Stimulated activated CD4-positive, alpha-beta T cell treated with anti-CD3 and anti-CD28 coated beads, Interleukin-2, amount 100 ng/mL, for 4 hours (primary cell): ENCODE measurements around the gene SLC26A2.

ENCODE experiments used
- DNase-seq: peaks from one replicate; pipeline ENCODE4 v3.0.0-alpha.2; 2020; ENCODE audit warnings: low read depth

Gene SLC26A2

DNA sequence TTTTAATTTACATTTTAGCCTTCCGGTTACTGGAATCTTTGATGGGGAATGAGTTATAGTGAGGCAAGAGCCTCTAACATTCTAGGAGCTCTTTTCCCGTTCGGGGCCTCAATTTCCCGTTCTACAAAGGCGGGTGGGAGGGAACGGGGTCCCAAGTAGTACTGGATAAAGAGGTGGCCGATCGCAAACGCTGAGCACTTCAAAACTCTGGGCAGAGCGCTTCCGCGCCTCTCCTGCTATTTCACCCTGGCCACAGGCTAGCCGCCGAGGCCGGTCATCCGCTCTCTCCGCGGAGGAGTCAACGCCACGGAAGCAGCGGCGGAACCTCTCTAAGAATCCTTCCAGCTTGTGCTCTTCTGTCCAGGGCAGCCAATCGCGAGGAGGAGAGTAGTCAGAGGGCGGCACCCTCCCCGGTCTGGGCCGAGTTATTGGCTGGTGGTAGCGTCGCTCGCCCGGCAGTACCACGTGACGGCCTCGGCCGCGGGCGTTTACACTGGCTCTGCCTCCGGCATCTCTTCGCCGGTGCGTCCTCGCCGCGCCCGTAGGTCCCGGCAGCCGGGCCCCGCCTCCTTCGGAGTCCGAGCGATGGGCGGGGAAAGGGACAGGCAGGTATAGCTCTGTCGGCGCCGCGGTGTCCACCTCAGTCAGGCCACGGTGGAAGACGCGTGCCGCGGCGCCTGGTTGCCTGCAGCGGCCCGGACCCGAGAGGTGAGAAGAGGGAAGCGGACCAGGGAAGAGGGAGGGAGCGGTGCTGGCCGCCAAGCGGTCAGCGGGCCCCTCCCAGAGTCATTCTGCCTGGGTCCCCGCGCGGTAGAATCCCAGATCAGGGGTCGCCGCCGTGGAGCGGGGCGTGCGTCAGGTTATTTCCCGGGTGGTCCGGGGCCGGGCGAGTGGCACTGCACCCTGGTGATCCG is at the start of gene SLC26A2:
TSS of gene SLC26A2 (plus strand) at position 487 of the 914 bp plus-strand sequence. CDS start 16,895 bp downstream, outside the sequence.
- DNase-seq: peak; percentile 92

DNA sequence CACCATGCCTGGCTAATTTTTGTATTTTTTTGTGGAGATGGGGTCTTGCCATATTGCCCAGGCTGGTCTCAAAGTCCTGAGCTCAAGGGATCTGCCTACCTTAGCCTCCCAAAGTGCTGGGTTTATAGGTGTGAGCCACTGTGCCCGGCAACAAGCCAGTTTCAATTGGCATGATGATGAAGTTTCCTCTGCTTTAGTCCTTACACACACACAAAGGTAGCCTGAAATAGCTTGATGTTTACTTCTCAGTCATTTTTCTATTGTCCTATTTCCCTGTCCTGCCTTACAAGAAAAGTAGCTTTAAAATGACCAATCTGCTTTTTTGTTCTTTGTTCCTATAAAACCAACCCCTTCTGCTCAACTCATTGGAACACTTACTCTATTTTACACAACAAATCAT is 49.5 kb upstream of the SLC26A2 start:
- DNase-seq: no peak

- DNase-seq: no peak
These were observed 48.2 kb upstream of the SLC26A2 start for GRCh38 chr5:149912226-149912871.

GRCh38 chr5:149913436-149914419 is 46.8 kb upstream of the SLC26A2 start:
- no peak for DNase-seq

- DNase-seq: no peak
These were observed 44.9 kb upstream of the SLC26A2 start for GRCh38 chr5:149915392-149916260.

- DNase-seq: no peak
These were observed 44.1 kb upstream of the SLC26A2 start for GRCh38 chr5:149916334-149917072.

DNA sequence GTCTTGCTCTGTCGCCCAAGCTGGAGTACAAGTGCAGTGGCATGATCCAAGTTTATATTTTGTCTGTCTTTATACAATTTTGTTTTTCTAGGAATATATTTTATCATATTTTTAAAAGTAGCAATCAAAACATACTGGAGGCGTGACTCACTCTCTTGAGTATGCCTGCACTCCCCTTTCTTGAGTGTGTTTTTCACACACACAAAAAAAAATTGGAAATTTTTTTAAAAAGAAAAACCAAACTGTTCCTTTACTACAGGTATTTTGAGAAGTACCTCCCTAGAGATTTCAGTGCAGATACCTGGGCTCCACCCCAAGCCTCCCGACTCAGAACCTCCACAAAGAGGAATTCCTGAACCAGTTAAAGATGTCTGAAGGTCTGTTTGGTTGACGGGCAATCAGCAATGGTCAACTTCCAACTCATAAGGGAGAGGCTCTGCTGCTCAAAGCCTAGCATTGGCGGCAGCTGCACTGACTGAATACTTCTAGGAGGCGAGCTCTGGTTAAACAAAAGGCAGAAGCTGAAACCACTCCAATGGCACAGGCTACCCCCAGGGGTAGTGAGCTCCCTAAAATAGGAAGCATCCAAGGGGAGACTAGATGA is 43.4 kb upstream of the SLC26A2 start:
- DNase-seq: no peak

DNA sequence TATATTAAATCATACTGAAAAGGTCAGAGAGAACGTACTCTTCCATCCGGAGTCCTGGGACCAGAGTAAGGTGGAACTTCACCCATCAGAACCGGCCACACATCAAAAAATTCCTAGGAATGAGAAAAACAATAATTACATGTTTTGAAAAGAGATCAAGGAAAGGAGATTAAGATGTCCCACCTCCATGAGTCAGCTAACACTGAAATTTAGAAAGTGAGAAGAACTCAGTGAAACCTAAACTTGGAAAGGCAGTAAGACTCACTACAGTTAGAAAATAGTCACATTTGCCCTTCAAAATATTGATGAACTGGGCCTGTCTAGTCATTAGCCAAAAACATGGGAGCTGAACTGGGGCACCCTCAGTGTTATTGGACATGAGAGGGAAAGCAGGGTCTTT is 39.0 kb upstream of the SLC26A2 start:
- no peak for DNase-seq

GRCh38 chr5:149922950-149923349 is 37.6 kb upstream of the SLC26A2 start:
- DNase-seq: no peak

- DNase-seq: no peak
These were observed 36.1 kb upstream of the SLC26A2 start for GRCh38 chr5:149924486-149924885.

DNA sequence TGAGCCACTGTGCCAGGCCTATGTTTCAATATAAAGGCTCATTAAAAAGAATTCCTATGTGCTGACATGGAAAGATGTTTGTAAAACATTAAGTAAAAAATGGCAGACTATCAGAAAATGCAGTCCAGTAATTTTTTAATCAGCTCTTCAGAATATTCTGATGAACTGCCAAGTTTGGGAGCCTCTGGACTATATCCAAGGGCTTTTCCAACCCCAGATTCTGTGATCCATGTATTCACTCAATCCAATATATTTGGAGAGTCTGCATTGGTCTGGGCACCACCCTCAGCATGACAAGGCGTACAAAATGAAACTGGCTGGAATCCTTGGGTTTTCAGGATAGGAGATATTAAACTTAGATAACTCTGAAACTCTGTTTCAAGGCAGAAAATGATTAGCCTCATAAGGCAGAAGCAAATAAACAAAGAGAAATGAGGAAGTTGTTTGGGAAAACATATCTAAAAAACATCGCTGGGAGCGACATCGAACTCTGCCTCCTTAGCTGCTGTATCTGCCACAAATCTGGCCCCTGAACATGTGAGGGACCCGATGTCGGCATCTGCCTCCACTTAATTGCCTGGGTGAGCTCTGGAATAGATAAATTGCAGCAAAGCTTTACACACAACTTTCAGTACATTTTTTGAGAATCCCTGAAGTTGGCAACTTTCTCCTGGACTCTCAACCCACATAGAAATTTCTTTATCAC is 30.4 kb upstream of the SLC26A2 start:
- no peak for DNase-seq

DNA sequence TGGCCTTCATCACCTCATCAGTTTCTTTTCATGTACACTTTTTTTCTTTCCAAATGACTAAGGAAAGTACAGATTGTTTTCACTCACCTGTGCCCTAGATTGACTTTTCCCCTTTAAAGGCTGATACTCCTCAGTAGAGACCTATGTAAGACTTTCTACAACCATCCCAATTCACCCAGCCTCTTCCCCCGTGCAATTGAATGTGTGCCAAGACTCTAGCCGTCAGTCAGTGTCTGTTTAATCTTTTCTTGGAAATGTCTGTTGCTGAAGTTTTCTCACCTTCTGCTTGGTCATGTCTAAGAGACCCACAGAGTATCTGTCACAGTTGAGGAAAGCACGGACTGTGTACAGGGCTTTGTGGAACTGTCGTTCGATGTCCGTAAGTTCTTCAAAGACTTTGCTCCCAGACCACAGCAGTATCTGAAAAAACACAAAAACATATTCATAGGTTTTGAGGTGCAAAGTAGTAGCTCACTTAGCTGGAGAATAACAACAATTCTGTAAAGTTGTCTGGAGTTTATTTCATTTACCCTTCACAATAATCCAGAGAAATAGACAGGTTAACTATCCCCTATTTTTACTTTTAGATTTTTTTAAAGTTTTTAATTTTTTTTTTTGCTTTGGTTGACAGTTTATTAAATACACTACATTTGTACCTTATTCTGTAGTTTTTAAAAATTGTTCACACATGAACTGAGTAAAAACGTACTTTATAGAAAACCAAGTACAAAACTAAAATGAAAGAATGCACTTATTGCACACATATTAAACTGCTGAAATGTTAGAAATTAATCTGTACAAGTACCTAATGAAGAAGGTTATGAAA is 29.6 kb upstream of the SLC26A2 start:
- no peak for DNase-seq

- no peak for DNase-seq
These were observed 28.5 kb upstream of the SLC26A2 start for GRCh38 chr5:149931992-149932436.

- no peak for DNase-seq
These were observed 27.9 kb upstream of the SLC26A2 start for GRCh38 chr5:149932445-149933350.

- no peak for DNase-seq
These were observed 25.1 kb upstream of the SLC26A2 start for GRCh38 chr5:149935431-149935901.

DNA sequence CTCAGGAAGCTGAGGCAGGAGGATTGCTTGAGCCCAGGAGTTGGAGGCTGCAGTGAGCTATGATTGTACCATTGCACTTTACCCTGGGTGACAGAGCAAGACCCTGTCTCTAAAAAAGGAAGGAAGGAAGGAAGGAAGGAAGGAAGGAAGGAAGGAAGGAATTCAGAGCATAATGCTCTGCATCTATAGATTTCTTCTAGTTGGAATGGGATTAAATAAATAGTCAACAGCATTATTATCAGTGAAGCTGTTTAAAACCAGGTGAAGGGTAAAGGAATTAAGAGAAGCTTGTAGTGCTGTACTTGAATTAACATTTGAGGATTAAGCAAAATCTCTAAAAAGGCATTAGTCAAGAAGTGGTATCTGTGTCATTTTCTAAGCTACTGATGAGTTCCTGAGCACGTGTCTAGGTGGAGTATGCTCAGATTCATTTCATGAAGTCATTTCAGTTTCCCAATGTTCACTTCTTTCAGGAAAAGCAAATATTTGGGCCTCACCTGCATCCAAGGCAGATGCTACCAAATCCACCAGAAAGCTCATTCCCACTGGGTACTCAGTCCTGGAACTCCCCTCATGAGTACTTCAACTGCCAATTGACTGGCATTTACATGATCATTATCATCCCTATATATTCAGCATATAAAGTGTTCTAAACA is 24.4 kb upstream of the SLC26A2 start:
- no peak for DNase-seq

DNA sequence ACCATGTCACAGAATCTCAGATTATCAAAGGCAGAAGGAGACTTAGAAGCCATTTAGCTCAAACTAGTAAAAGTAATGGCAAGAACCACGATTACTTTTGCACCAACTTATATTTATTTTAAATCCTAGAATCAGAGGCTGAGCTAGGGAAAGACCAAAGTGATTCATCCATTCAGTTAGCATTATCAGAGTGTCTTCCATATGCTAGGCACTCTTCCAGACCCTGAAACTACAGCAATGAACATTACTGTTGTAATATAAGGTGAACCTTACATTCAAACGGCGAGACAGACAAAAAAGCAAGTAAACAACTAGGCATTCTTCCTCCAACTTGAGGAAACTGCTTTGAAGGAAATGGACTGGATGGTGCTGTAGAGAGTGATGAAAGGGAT is 23.9 kb upstream of the SLC26A2 start:
- no peak for DNase-seq
